Stomach (tissue), 9 donors: Measurements from ENCODE around the gene ATG4D. TPM values are rescaled to one million over a fixed set of nuclear protein-coding genes. Genes with fewer than 3 reads are reported as not detected.

ENCODE experiments used
- DNase-seq, 2 donors: peaks; one replicate each; pipeline versions ENCODE4 v3.0.0 to v3.0.0-alpha.2; 2013 to 2019
- H3K27ac ChIP-seq, 5 donors: fragments of 200-600 bp in 4 of 5; sonication (generic) in 4 of 5; one replicate each; pipeline ENCODE4 v1.5.1; 2013 to 2019; ENCODE audit warnings: mild to moderate bottlenecking in 1 of 5, moderate library complexity in 1 of 5
- H3K27me3 ChIP-seq, 3 donors: fragments of 200-600 bp; sonication (generic); one replicate each; pipeline ENCODE4 v1.5.1; 2017 to 2019; ENCODE audit warnings: mixed run types in 1 of 3
- H3K36me3 ChIP-seq, 4 donors: fragments of 200-600 bp; sonication (generic); 1 replicate in 3 of 4; 2 replicates in 1 of 4; pipeline ENCODE4 v1.5.1; 2016 to 2019
- H3K4me1 ChIP-seq, 4 donors: fragments of 200-600 bp; sonication (generic); one replicate each; pipeline ENCODE4 v1.5.1; 2016 to 2019
- H3K4me3 ChIP-seq, 4 donors: fragments of 200-600 bp; sonication (generic) in 3 of 4; one replicate each; pipeline ENCODE4 v1.5.1; 2016 to 2019; ENCODE audit warnings: mild to moderate bottlenecking in 1 of 4
- H3K9me3 ChIP-seq, 4 donors: fragments of 200-600 bp; sonication (generic); one replicate each; pipeline ENCODE4 v1.5.1; 2016 to 2019
- EP300 ChIP-seq: sonication (generic); formaldehyde crosslinking; IDR thresholded peaks from one replicate; pipeline ENCODE4 v1.6.1; 2017; ENCODE audit warnings: antibody characterized with exemption
- POLR2A ChIP-seq, 4 donors: fragments of 450-650 bp; IDR thresholded peaks; one replicate each; pipeline ENCODE4 v1.6.1; 2016; ENCODE audit warnings: antibody characterized with exemption in 4 of 4, control low read depth in 2 of 4, mild to moderate bottlenecking in 1 of 4, moderate library complexity in 1 of 4
- POLR2AphosphoS5 ChIP-seq, 3 donors: sonication (generic); formaldehyde crosslinking; IDR thresholded peaks; one replicate each; pipeline ENCODE4 v1.6.1; 2016; ENCODE audit warnings: antibody characterized with exemption in 3 of 3
- WGBS, 5 donors: extraction: QIAGEN DNeasy Blood & Tissue Kit in 3 of 5; methylation state at CpG; one replicate each; pipeline versions ENCODE4 v1.1.5 to v1.1.7; 2013 to 2018; 5-methylcytosine and 5-hydroxymethylcytosine counted together
- intact Hi-C: fragments of 100-400 bp; cut with DNase I; formaldehyde crosslinking; loops from one replicate; pipeline ENCODE4 v1.15.1; 2023; ENCODE audit warnings: low total_unique reads
- polyA plus RNA-seq, 3 donors: library from polyadenylated mRNA; stranded (reverse); fragments of 200-250 nt; gene quantifications; one replicate each; pipeline ENCODE4 v1.2.3, GENCODE V29; 2013
- total RNA-seq, 5 donors: library from RNA; depleted of rRNA; stranded (reverse); fragments of >200 nt; gene quantifications; one replicate each; pipeline versions ENCODE4 v1.1.0 to v1.2.3, GENCODE V29; 2014 to 2016
- TF ChIP-seq, protein P1 (sequence below), 7 experiments: fragments of 450-650 bp in 4 of 7; fragments of 200-600 bp in 3 of 7; sonication (generic) in 3 of 7; IDR thresholded peaks; one replicate each; pipeline ENCODE4 v1.5.1; 2016 to 2019; ENCODE audit warnings: antibody characterized with exemption in 7 of 7, control low read depth in 2 of 7, mild to moderate bottlenecking in 1 of 7
- donor health status: healthy with polysubstance abuse.
- donor health status: Bipolar disorder and iron deficiency.
- donor health status: healthy.

ATG4D gene
- total and polyA plus RNA-seq, 8 donors, result 2.3 to 336 (median 26.7) TPM

DNA sequence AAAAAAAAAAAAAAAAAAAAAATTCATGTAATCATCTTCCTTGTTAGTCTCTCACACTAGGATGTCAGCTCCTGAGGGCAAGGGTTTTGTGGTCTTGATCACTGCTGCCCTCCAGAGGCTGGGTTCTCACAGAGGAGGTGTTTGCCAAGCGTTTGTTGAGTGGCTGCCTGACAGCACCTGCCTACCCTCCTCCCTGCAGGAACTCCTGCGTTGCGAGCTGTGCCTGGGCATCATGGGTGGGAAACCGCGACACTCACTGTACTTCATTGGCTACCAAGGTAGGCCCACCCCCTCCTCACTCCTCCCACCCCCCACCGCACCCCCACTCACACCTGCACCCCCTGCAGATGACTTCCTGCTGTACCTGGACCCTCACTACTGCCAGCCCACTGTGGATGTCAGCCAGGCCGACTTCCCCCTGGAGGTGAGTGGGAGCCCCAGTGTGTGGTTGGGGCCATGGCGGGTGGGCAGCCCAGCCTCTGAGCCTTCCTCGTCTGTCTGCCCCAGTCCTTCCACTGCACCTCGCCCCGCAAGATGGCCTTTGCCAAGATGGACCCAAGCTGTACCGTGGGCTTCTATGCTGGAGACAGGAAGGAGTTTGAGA, 8.1 kb downstream of the ATG4D start:
- peaks cover 59 to 100% (median 100%) of the 10 kb centered on the region in 4 donors for H3K36me3 ChIP-seq
- no peak overlapping the region for H3K27ac ChIP-seq
- peak; percentile 32 to 45 for DNase-seq

DNA sequence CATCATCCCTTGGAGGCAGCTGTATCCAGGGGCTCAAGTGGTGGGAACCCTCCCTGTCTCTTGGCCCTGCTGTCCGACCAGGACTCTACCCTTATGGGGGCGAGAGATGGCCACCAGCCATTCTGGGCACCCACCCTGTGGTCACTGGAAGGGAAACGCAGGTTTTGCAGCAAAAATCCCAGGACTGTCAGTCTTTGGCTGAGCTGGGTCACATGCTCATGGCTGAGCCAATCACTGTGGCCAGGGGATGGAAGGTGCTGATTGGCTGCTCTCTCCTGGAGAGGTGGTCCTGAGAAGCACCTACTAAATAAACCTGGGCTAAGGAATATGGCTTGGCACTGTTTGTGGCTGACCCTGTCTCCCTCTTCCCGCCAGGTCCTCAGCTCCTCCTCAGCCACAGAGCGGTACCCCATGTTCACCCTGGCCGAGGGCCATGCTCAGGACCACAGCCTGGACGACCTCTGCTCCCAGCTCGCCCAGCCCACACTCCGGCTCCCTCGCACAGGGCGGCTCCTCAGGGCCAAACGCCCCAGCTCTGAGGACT, 8.9 kb downstream of the ATG4D start:
- TF ChIP-seq EP300 (no peak), POLR2AphosphoS5 (IDR thresholded peaks at IDR 0.05) (no peak), POLR2A (IDR thresholded peaks at IDR 0.05) (no peak)
- TF ChIP-seq, protein P1, sequence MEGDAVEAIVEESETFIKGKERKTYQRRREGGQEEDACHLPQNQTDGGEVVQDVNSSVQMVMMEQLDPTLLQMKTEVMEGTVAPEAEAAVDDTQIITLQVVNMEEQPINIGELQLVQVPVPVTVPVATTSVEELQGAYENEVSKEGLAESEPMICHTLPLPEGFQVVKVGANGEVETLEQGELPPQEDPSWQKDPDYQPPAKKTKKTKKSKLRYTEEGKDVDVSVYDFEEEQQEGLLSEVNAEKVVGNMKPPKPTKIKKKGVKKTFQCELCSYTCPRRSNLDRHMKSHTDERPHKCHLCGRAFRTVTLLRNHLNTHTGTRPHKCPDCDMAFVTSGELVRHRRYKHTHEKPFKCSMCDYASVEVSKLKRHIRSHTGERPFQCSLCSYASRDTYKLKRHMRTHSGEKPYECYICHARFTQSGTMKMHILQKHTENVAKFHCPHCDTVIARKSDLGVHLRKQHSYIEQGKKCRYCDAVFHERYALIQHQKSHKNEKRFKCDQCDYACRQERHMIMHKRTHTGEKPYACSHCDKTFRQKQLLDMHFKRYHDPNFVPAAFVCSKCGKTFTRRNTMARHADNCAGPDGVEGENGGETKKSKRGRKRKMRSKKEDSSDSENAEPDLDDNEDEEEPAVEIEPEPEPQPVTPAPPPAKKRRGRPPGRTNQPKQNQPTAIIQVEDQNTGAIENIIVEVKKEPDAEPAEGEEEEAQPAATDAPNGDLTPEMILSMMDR (IDR thresholded peaks at IDR 0.05), result no peak
- no peak overlapping the region for H3K4me3 ChIP-seq
- peak overlapping the region in 1 of 5 donors; percentile 39 for H3K27ac ChIP-seq
- peaks cover 64 to 100% (median 100%) of the 10 kb centered on the region in 4 donors for H3K36me3 ChIP-seq
- H3K9me3 ChIP-seq, result no peaks in the 10 kb centered on the region
- intact Hi-C loops, result no loop called here
- H3K27me3 ChIP-seq, result no peaks in the 10 kb centered on the region
- H3K4me1 ChIP-seq, result peaks cover 0 to 31% (median 2%) of the 10 kb centered on the region in 4 donors
- no peak for DNase-seq
- 73 to 86% (median 79%) methylated on average over 11 to 12 of the region's 12 CpGs for WGBS, 5 donors

More for the DNA sequence above, 8.1 kb downstream of the ATG4D start:
- H3K4me1 ChIP-seq, result peaks cover 0 to 31% (median 2%) of the 10 kb centered on the region in 4 donors
- TF ChIP-seq EP300, result no peak
- TF ChIP-seq POLR2A (IDR thresholded peaks at IDR 0.05), result no peak
- TF ChIP-seq POLR2AphosphoS5 (IDR thresholded peaks at IDR 0.05), result no peak
- TF ChIP-seq, protein P1 (IDR thresholded peaks at IDR 0.05), result no peak
- H3K4me3 ChIP-seq, result no peak overlapping the region
- no peaks in the 10 kb centered on the region for H3K9me3 ChIP-seq
- intact Hi-C loops, result no loop called here
- 79 to 96% (median 92%) methylated on average over 4 to 12 of the region's 12 CpGs for WGBS, 5 donors
- H3K27me3 ChIP-seq, result no peaks in the 10 kb centered on the region

DNA sequence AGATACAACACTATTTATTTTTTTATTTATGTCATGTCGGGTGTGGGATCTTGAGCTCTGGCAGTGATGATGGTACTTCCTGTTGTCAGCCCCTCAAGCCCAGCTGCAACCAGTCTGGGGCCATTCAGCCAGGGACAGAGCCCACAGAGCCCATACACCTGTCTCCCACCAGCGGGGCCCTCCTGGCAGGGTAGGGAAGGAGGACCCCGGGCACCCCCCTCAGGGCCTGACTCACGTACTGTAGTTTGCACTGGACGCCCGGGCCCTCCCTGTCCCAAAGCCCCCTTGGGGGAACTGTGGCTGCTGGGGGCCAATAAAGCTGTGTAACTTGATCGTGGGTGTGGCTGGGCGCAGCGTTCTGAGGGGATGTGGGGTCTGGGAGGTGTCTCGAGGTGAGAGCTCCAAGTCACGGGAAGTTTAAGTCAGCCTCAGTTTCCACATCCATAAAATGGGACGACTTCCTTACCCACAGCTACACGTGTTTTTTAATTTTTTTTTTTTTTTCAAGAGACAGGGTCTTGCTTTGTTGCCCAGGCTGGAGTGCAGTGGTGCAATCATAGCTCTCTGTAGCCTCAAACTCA, 9.5 kb downstream of the ATG4D start:
- no peak for DNase-seq
- TF ChIP-seq POLR2AphosphoS5 (IDR thresholded peaks at IDR 0.05) (no peak), POLR2A (IDR thresholded peaks at IDR 0.05) (no peak), EP300 (no peak)
- TF ChIP-seq, protein P1 (IDR thresholded peaks at IDR 0.05), result no peak
- no peaks in the 10 kb centered on the region for H3K9me3 ChIP-seq
- H3K27ac ChIP-seq, result peak overlapping the region in 1 of 5 donors; percentile 39
- peaks cover 69 to 100% (median 100%) of the 10 kb centered on the region in 4 donors for H3K36me3 ChIP-seq
- H3K27me3 ChIP-seq, result no peaks in the 10 kb centered on the region
- peaks cover 0 to 31% (median 2%) of the 10 kb centered on the region in 4 donors for H3K4me1 ChIP-seq
- no peak overlapping the region for H3K4me3 ChIP-seq
- intact Hi-C loops, result no loop called here
- WGBS, 5 donors, result 71 to 81% (median 74%) methylated on average over 9 to 13 of the region's 13 CpGs

DNA sequence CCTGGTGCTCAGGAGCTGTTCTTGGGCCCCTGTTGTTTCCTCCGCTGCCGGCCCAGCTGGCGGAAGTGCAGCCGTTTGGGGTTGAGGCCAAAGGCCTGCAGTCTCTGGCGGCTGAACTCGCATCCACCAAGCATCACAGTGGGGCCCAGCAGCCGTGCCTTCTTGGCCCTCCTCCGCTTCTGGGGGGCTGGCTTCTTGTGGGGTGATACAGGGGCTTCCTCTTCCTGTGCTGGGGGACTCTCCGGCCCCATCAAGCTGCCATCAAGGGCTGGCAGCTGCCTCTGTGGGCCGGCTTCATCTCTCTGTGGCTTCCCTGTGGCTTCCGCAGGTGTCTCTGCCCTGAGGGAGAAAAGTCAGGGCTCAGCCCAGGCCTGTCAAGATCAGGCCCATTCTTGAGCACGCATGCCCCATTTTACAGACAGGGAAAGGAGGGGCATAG, 10.3 kb downstream of the ATG4D start:
- DNase-seq, result peak; percentile 29 to 55
- H3K4me3 ChIP-seq, result peak overlapping the region in 1 of 4 donors; percentile 9
- H3K27ac ChIP-seq, result peak overlapping the region in 3 of 5 donors; percentile 13 to 26 (median 14)
- H3K9me3 ChIP-seq, result no peaks in the 10 kb centered on the region
- TF ChIP-seq, protein P1 (IDR thresholded peaks at IDR 0.05), result no peak
- no peak for TF ChIP-seq EP300
- TF ChIP-seq POLR2AphosphoS5 (IDR thresholded peaks at IDR 0.05), result no peak
- no peak for TF ChIP-seq POLR2A (IDR thresholded peaks at IDR 0.05)
- WGBS, 5 donors, result 48 to 71% (median 55%) methylated on average over 8 to 12 of the region's 12 CpGs
- H3K27me3 ChIP-seq, result no peaks in the 10 kb centered on the region
- H3K4me1 ChIP-seq, result peaks cover 0 to 31% (median 2%) of the 10 kb centered on the region in 4 donors
- peaks cover 62 to 100% (median 100%) of the 10 kb centered on the region in 4 donors for H3K36me3 ChIP-seq
- intact Hi-C loops, result no loop called here
